ENCODE measurements around the gene IL25. TPM values are rescaled to one million over a fixed set of nuclear protein-coding genes. Genes with fewer than 3 reads are reported as not detected.

IL25 gene
- polyA plus RNA-seq, 1 donor (not counting 4 experiments of a cell fraction or from before 2014, with no cell fraction given) = not detected

- dilution Hi-C loops (cut with MboI; ENCODE audit: extremely low pct_ligation_motif_present, low sequenced_read_pairs) = no loop called here
- no peak for TF ChIP-seq CTCF (optimal IDR thresholded peaks at IDR 0.05 in 1 of 3, IDR thresholded peaks at IDR 0.05 in 1 of 3, conservative IDR thresholded peaks at IDR 0.05 in 1 of 3; ENCODE audit: extremely low read depth in 1 of 3, insufficient read depth in 2 of 3, low read length in 3 of 3)
- TF ChIP-seq EZH2 (IDR thresholded peaks at IDR 0.05; ENCODE audit: low read length) = no peak
- Histone ChIP-seq H3K27ac (ENCODE audit: control insufficient read depth, insufficient read depth, low read length) (no peak overlapping the region), H4K20me1 (ENCODE audit: control insufficient read depth, extremely low read depth, insufficient read depth, low read length) (no peaks in the 10 kb centered on the region), H3K36me3 (ENCODE audit: control insufficient read depth in 2 of 2, extremely low read depth in 1 of 2, insufficient read depth in 2 of 2, low read length in 2 of 2) (no peaks in the 10 kb centered on the region), H3K4me3 (ENCODE audit: control insufficient read depth in 2 of 3, extremely low read depth in 1 of 3, insufficient read depth in 2 of 3, low read depth in 1 of 3, low read length in 3 of 3) (no peak overlapping the region), H3K4me1 (ENCODE audit: control insufficient read depth, extremely low read depth, insufficient read depth, low read length) (no peaks in the 10 kb centered on the region), H2AFZ (ENCODE audit: control insufficient read depth, low read length) (no peak overlapping the region), H3K4me2 (ENCODE audit: control insufficient read depth, extremely low read depth, insufficient read depth, low read depth, low read length) (no peak overlapping the region), H3K9me1 (ENCODE audit: control insufficient read depth, extremely low read depth, insufficient read depth, low read length) (no peaks in the 10 kb centered on the region), H3K27me3 (ENCODE audit: control insufficient read depth, extremely low read depth, insufficient read depth, low read length) (peaks cover 3% of the 10 kb centered on the region), H3K79me2 (ENCODE audit: control insufficient read depth, insufficient read depth, low read length) (no peaks in the 10 kb centered on the region), H3K9ac (ENCODE audit: control insufficient read depth, extremely low read depth, insufficient read depth, low read length) (no peak overlapping the region), H3K9me3 (ENCODE audit: control insufficient read depth, low read depth, low read length) (no peaks in the 10 kb centered on the region)
- no peak for FAIRE-seq
- no peak for DNase-seq (ENCODE audit: low read depth, low spot score)
These were observed 14.4 kb downstream of the IL25 start for GRCh38 chr14:23386999-23387398.

GRCh38 chr14:23387916-23388882 is 15.6 kb downstream of the IL25 start:
- Histone ChIP-seq H3K36me3 (ENCODE audit: control insufficient read depth in 2 of 2, extremely low read depth in 1 of 2, insufficient read depth in 2 of 2, low read length in 2 of 2) (no peaks in the 10 kb centered on the region), H3K4me3 (ENCODE audit: control insufficient read depth in 2 of 3, extremely low read depth in 1 of 3, insufficient read depth in 2 of 3, low read depth in 1 of 3, low read length in 3 of 3) (no peak overlapping the region), H3K27ac (ENCODE audit: control insufficient read depth, insufficient read depth, low read length) (no peak overlapping the region), H3K79me2 (ENCODE audit: control insufficient read depth, insufficient read depth, low read length) (no peaks in the 10 kb centered on the region), H3K9me3 (ENCODE audit: control insufficient read depth, low read depth, low read length) (no peaks in the 10 kb centered on the region), H4K20me1 (ENCODE audit: control insufficient read depth, extremely low read depth, insufficient read depth, low read length) (no peaks in the 10 kb centered on the region), H3K4me2 (ENCODE audit: control insufficient read depth, extremely low read depth, insufficient read depth, low read depth, low read length) (no peak overlapping the region), H3K4me1 (ENCODE audit: control insufficient read depth, extremely low read depth, insufficient read depth, low read length) (no peaks in the 10 kb centered on the region), H3K27me3 (ENCODE audit: control insufficient read depth, extremely low read depth, insufficient read depth, low read length) (peaks cover 9% of the 10 kb centered on the region), H2AFZ (ENCODE audit: control insufficient read depth, low read length) (no peak overlapping the region), H3K9ac (ENCODE audit: control insufficient read depth, extremely low read depth, insufficient read depth, low read length) (no peak overlapping the region), H3K9me1 (ENCODE audit: control insufficient read depth, extremely low read depth, insufficient read depth, low read length) (no peaks in the 10 kb centered on the region)
- DNase-seq (ENCODE audit: low read depth, low spot score) (no peak), FAIRE-seq (no peak)
- dilution Hi-C loops (cut with MboI; ENCODE audit: extremely low pct_ligation_motif_present, low sequenced_read_pairs) = no loop called here
- no peak for TF ChIP-seq EZH2 (IDR thresholded peaks at IDR 0.05; ENCODE audit: low read length)
